ENCODE data around the gene APC2.
A peak's percentile ranks its signal among the peaks of the same experiment; 100 is the strongest.
"Not testable (repeated sequence)": the region's sequence is repeated elsewhere in the genome, so short reads cannot be mapped to it uniquely, and the experiment has no call there.

Gene APC2

DNA sequence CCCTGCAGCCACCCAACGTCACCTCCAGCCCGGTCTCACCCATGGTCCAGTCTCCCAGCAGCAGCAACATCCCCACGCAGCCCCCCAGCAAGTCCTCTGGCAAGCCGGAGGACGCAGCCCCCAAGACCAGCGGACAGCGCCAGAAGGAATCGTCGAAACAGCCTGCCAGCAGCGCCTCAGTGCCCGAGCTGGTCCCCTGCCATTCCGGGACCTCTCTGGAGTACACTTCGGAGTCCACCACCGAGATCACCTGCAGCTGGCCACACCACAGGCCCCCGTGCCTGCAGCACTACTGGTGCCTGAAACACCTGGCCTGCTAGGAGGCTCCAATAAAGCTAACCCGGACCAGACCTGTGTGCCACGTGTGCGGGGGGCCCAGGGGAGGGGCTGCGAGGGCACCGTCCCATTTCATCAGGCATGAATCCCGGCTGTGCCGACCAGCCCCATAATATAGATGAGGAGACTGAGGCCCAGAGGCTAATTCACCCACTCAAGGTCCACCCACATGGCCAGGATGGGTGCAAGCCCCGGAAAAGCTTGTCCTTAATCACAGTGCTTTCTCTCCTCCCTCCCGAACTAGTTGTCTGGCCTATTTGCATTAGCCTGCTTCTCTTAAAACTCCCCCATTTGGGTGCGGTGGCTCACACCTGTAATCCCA is 47.8 kb downstream of the APC2 start:
- TF ChIP-seq GATA1 (IDR thresholded peaks at IDR 0.05; ENCODE audit: low read depth, low read length): no peak
- TF ChIP-seq POLR2A (IDR thresholded peaks at IDR 0.05; ENCODE audit: low read length): no peak
- DNase-seq: no peak

DNA sequence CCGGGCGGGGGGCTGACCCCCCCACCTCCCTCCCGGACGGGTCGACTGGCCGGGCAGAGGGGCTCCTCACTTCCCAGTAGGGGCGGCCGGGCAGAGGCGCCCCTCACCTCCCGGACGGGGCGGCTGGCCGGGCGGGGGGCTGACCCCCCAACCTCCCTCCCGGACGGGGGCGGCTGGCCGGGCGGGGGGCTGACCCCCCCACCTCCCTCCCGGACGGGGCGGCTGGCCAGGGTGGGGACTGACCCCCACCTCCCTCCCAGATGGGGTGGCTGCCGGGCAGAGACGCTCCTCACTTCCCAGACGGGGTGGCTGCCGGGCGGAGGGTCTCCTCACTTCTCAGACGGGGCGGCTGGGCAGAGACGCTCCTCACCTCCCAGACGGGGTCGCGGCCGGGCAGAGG is 49.3 kb downstream of the APC2 start:
- DNase-seq: not testable (repeated sequence)

DNA sequence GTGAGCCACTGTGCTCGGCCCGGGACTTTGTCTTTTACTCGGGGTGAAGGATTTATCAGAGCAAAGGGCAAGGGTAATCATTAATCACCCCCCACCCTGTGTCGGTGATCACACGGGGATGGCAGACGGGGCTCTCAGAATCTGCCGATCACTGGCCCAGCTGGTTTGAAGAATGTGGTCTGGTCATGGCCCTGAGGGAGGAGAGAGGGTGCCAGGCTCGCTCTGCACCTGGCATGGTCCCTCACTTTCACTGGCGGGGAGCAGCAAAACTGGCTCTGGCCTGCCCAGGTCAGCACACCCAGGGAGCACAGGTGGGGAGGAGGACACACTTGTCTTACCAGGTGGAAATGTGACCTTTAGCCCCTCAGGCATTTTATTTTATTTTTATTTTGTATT is 51.3 kb downstream of the APC2 start:
- TF ChIP-seq POLR2A (IDR thresholded peaks at IDR 0.05; ENCODE audit: low read length) (no peak), GATA1 (IDR thresholded peaks at IDR 0.05; ENCODE audit: low read depth, low read length) (no peak)
- DNase-seq: no peak

DNA sequence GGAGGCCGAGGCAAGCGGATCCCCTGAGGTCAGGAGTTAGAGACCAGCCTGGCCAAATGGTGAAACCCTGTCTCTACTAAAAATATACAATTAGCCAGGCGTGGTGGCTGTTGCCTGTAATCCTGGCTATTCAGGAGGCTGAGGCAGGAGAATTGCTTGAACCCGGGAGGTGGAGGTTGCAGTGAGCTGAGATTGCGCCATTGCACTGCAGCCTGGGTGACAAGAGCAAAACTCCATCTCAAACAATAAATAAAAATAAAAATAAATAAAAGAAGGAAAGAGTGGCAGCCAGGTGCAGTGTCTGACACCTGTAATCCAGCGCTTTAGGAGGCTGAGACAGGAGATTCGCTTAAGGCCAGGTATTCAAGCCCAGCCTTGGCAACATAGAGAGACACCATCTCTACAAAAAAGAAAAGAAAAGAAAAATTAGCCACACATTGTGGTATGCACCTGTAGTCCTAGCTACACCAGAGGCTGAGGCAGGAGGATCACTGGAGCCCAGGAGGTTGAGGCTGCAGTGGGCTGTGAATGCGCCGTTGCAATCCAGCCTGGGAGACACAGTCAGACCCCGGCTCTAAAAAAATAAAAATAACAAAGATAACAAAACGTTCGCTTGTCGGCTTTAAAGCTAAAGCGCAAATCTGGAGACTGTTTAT is 52.6 kb downstream of the APC2 start:
- TF ChIP-seq POLR2A (IDR thresholded peaks at IDR 0.05; ENCODE audit: low read length) (no peak), GATA1 (IDR thresholded peaks at IDR 0.05; ENCODE audit: low read depth, low read length) (no peak)
- DNase-seq: no peak

DNA sequence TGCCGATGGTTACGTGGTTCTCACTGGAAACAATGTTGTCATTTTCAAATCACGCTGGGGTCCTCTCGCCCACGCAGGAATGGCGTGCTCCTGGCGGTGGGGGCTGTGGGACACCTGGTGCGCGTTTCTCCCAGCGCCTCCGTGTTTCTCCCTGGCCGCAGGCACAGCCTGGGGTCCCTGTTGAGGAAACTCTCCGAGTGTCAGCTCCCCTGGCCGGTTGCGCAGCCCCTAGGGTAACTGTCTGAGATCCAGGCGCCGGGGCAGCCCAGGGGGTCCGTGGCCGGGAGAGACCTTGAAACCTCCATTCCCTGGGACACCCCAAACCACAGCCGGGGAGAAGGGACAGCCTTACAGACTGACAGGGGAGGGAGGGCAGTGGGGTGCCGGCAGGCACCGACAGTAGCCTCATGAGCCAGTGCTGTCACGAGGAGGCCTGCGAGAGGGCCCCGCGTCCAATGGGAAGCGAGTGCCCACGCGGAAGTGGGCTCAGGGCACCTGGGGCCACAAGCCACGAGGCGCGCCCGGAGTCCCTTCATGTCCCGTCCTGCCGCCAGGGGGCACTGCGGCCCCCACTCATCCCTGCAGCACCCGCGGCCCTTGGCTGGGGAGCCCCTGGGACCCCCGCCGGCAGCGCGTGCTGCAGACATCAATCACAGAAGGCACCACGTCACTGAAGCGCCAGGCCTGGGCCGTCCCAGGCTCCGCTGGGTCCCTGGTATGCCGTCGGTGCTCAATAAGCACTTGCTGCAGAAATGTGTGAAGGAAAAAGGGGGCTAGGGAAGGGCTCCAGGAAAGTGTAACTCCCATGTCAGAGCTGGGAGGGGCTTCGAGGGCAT is 53.4 kb downstream of the APC2 start:
- TF ChIP-seq GATA1 (IDR thresholded peaks at IDR 0.05; ENCODE audit: low read depth, low read length) (no peak), POLR2A (IDR thresholded peaks at IDR 0.05; ENCODE audit: low read length) (no peak)
- DNase-seq: peak; percentile 73 to 81

DNA sequence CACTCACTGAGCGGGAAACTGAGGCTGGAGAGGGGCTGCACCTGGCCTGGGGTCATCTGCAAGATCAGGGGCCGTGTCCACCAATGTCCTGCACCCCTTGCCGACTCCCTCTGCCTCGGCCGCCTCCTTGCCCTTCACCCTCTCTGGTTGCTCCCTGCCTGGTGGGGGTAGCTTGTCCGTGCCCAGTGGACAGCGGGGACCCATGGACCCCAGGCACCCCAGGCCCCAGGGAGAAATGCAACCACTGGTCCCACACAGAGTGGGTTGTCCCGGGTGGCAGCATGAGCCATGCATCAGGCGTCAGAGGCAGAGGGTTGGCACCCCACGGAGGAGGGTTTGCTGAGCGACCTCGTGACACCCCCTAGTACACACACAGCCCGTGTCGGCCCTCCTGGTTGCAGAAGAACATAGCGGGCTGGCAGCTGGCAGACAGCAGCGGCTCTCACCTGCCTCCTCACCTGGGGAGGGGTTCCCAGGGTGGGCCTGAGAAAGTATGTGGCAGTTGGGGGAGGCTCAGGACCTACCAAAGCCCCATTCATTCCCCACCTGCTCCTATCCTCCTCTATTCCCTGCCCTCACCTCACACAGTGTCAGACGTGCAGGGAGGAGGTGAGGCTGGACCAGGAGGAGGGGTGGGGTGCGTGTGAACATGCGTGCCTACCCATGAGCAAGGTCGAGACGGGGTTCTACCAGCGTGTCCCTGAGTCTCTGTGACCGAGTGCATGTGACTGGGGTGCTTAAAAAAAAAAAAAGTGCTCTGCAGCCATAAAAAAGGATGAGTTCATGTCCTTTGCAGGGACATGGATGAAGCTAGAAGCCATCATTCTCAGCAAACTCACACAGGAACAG is 54.2 kb downstream of the APC2 start:
- TF ChIP-seq GATA1 (IDR thresholded peaks at IDR 0.05; ENCODE audit: low read depth, low read length): no peak
- TF ChIP-seq POLR2A (IDR thresholded peaks at IDR 0.05; ENCODE audit: low read length): no peak
- DNase-seq: no peak

DNA sequence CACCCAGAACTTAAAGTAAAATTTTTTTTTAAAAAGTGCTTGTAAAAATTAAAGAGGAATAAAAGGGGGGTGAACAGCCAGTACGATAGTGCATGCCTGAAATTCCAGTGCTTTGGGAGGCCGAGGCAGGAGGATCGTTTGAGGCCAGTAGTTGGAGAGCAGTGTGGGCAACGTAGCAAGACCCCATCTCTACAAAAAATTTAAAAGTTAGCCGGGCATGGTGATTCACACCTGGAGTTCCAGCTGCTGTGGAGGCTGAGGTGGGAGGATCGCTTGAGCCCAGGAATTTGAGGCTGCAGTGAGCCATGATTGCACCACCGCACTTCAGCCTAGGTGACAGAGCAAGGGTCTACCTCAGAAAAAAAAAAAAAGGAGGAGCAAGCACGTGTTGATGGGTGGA is 55.1 kb downstream of the APC2 start:
- no peak for DNase-seq
- TF ChIP-seq GATA1 (IDR thresholded peaks at IDR 0.05; ENCODE audit: low read depth, low read length) (no peak), POLR2A (IDR thresholded peaks at IDR 0.05; ENCODE audit: low read length) (no peak)

DNA sequence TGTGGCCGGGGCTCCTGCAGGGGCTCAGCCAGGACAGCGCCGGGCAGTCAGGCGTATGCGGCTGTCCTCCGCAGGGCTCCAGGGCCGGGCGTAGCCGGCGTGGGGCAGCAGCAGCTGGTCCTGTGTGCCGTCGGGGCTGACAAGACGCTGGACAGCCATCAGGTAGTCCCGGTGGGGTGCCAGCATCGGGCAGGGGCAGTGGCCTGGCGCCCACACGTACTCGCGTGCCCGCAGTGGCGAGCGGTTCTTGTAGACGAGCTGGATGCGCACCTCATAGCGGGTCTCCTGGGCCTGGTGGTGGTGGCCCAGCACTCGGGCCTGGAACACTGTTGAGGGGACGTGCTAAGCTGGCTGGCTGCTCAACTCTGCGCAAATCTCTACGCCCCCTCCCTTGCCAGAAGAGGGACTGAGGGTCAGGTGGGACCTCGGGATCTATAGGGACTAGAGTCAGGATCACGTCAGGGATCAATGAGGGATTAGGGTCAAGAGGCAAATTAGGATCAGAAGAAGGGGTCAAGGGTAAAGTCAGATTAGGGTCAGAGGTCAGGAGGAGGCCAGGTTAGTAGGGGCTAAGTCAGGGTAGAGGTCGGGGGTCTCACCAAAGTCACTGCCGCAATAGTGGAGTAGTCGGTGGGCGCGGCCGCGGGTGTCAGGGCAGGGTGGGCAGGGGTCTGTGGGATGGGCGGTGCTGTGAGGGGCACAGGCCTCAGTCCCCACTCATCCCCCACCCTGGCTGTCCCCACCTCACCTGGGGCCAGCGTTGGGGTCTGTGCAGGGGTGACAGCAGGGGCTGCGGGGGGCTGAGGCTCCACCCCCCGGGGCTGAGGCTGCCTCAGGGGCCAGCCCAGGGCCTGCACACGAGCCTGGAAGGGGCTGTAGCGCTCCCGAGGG is 56.3 kb downstream of the APC2 start:
- no peak for TF ChIP-seq POLR2A (IDR thresholded peaks at IDR 0.05; ENCODE audit: low read length)
- TF ChIP-seq GATA1 (IDR thresholded peaks at IDR 0.05; ENCODE audit: low read depth, low read length): no peak

DNA sequence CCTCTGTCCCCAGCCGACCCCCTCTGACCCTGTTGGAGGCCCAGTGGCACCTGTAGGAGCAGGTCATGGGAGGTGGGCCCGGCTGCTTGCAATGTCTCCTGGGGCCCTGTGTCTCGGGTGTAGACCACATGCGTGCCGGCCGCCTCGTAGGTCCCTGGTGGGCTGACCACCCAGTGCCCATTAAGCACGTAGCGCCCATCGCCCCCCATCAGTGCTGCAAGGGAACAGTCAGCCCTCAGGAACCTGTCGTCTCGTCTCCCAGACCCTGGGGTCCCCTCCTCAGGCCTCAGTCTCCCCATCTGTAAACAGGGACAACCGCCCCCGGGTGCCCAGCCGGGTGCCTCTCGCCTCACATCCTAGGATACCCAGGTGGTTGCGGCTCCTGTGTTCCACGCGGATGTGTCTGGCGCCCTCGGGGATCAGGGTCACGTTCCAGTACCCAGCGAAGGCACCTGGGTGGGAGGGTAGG is 57.3 kb downstream of the APC2 start:
- DNase-seq: no peak
- TF ChIP-seq GATA1 (IDR thresholded peaks at IDR 0.05; ENCODE audit: low read depth, low read length): no peak
- no peak for TF ChIP-seq POLR2A (IDR thresholded peaks at IDR 0.05; ENCODE audit: low read length)

More for the DNA sequence above, 56.3 kb downstream of the APC2 start:
- DNase-seq: no peak

DNA sequence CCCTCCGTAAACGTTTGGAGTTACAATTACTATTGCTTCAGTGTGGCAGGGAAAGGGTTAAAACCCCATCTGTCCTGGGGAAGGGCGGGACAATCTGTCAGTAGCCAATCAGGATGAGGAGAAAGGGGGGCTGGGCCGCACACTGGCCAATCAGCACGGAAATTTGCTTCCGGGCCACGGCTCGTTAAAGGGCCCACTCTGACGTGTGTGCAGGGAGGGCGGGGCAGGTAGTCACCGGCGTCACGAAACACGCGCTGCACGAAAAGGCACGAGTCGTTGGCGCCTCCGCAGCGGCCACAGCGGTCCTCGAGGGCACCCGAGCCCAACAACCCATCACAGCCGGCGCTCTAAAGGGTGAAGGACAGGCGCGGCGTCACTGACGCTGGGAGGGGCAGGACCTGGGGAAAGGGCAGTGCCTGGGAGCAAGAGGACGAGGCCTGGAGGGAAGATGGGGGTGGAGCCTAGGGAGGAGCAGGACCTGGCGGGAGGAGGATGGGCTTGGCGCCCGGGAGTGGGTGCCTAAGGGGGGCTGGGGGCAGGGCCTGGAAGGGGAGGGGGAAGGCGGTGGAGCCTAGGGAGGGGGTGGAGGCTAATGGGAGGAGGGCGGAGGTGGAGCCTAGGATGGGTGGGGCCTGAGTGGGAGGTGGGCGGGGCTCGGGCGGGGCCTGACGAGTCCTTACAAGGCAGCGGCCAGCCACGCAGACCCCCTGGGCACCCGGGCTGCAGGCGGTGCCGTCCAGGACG is 58.0 kb downstream of the APC2 start:
- peak; percentile 96 to 97 for DNase-seq

DNA sequence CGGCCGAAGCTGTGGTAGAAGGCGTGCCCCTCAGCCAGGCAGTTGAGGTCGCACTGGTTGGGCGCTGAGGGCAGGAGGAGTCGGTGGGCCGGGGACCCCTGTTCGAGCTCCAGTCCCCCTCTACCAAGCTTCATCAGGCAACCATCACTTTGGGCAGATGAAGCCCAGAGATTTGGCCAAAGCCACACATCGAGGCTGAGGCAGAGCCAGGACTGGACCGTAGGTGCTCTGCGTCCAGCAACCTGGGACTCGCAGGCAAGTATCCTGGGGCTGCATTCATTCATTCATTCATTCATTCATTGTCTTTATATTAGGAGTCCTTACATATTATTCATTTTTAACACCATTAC is 58.6 kb downstream of the APC2 start:
- TF ChIP-seq POLR2A (IDR thresholded peaks at IDR 0.05; ENCODE audit: low read length): no peak
- TF ChIP-seq GATA1 (IDR thresholded peaks at IDR 0.05; ENCODE audit: low read depth, low read length): no peak
- DNase-seq: no peak

More for the DNA sequence above, 58.0 kb downstream of the APC2 start:
- TF ChIP-seq GATA1 (IDR thresholded peaks at IDR 0.05; ENCODE audit: low read depth, low read length): no peak
- TF ChIP-seq POLR2A (IDR thresholded peaks at IDR 0.05; ENCODE audit: low read length): no peak
